ENCODE measurements around the gene MYO5B. TPM values are rescaled to one million over a fixed set of nuclear protein-coding genes. Genes with fewer than 3 reads are reported as not detected.

The MYO5B gene
- total and polyA plus RNA-seq, 9 of the 15 experiments (the other 6 are each of a cell fraction or from before 2014, with no cell fraction given), result 0.07 to 0.42 (median 0.28) TPM

DNA sequence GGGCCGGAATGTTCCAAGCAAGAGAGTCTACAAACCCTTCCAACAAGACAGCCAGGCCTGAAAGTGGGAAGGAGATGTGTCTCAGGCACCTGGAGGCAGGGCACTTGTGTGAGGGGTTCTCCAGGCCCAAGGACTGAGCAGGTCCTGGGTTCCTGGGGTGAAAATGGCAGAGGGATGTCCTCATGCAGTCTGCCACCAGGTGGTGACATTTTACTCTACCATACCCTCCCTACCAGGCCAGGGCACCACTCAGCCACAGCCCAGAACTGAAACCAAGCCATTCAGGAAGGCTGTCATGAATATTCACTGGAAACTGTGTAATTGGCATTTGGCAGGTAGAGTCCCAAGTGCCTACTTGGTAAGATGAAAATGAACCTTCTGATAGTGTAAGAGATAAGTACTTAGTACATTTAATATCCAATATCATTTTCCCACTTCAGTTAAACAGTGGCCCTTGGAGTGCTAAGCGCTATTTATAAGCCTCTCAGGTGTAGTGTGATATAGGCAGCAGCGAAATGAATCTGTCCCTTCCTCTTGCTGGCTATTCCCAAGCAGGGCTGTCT is 185.1 kb downstream of the MYO5B start:
- H2AFZ ChIP-seq (ENCODE audit: low read depth, low read length), result no peak overlapping the region
- H3K27me3 ChIP-seq (ENCODE audit: control insufficient read depth in 2 of 2, insufficient read depth in 2 of 2, low read length in 2 of 2), result 0 out of 5 replicates have a peak, but pooled peaks cover 0 to 6% of the 10 kb centered on the region in 2 experiments
- FAIRE-seq, result peak; percentile 48
- ChIA-PET POLR2A (no interaction called here), CTCF (ENCODE audit: low intra/inter-chr PET ratio) (no interaction called here)
- no peak overlapping the region for H3K27ac ChIP-seq (ENCODE audit: extremely low read depth, low read depth, low read length)
- no peaks in the 10 kb centered on the region for H3K9me1 ChIP-seq (ENCODE audit: control insufficient read depth, insufficient read depth, low read length)
- no peaks in the 10 kb centered on the region for H3K79me2 ChIP-seq (ENCODE audit: control insufficient read depth, insufficient read depth, low read length)
- no peaks in the 10 kb centered on the region for H3K4me1 ChIP-seq (replicated peaks in 1 of 2; ENCODE audit: control insufficient read depth in 2 of 2, insufficient read depth in 2 of 2, low read length in 2 of 2)
- in situ Hi-C loops (cut with MboI), result no loop called here
- no TSS peak for BruUV-seq (replicated peaks)
- H3K4me3 ChIP-seq, result no peak overlapping the region
- 0% methylated on average over 3 of the region's 3 CpGs for WGBS (ENCODE audit: insufficient coverage, low coverage, missing lambda C conversion rate)
- intact Hi-C loops (cut with micrococcal nuclease), result no loop called here
- H3K9ac ChIP-seq (ENCODE audit: insufficient read depth in 1 of 2, low read depth in 2 of 2, low read length in 2 of 2), result no peak overlapping the region
- no peak overlapping the region for H3K4me2 ChIP-seq (ENCODE audit: insufficient read depth, low read length)
- DNase-seq (ENCODE audit: extremely low read depth in 1 of 4, low spot score in 3 of 4), result peak; percentile 19 to 44 (median 34)
- H3K36me3 ChIP-seq (ENCODE audit: control insufficient read depth, insufficient read depth, low read length), result no peaks in the 10 kb centered on the region
- ATAC-seq, result peak; percentile 90
- no peaks in the 10 kb centered on the region for H4K20me1 ChIP-seq (replicated peaks; ENCODE audit: control insufficient read depth, insufficient read depth, low read length)
- no peaks in the 10 kb centered on the region for H3K9me3 ChIP-seq (replicated peaks; ENCODE audit: control insufficient read depth, insufficient read depth, low read depth, low read length)
- TF ChIP-seq RFX1 (IDR thresholded peaks at IDR 0.05) (no peak), RAD21 (CRISPR knock-in tag; conservative IDR thresholded peaks at IDR 0.05 in 1 of 2, IDR thresholded peaks at IDR 0.05 in 1 of 2) (peak; percentile 36 to 51; a peak in 3 of 4 replicates), SRF (CRISPR knock-in tag; IDR thresholded peaks at IDR 0.05) (no peak), ZFP1 (CRISPR knock-in tag; IDR thresholded peaks at IDR 0.05) (no peak), ZFP36 (IDR thresholded peaks at IDR 0.05; ENCODE audit: low read depth, low read length, partially characterized antibody) (no peak), CTCF (IDR thresholded peaks at IDR 0.05 in 2 of 3, conservative IDR thresholded peaks at IDR 0.05 in 1 of 3; ENCODE audit: insufficient read depth in 2 of 3, low read depth in 1 of 3, low read length in 3 of 3) (peak; percentile 49 to 59 (median 50); a peak in 5 of 6 replicates)
- TF ChIP-seq, protein P1, sequence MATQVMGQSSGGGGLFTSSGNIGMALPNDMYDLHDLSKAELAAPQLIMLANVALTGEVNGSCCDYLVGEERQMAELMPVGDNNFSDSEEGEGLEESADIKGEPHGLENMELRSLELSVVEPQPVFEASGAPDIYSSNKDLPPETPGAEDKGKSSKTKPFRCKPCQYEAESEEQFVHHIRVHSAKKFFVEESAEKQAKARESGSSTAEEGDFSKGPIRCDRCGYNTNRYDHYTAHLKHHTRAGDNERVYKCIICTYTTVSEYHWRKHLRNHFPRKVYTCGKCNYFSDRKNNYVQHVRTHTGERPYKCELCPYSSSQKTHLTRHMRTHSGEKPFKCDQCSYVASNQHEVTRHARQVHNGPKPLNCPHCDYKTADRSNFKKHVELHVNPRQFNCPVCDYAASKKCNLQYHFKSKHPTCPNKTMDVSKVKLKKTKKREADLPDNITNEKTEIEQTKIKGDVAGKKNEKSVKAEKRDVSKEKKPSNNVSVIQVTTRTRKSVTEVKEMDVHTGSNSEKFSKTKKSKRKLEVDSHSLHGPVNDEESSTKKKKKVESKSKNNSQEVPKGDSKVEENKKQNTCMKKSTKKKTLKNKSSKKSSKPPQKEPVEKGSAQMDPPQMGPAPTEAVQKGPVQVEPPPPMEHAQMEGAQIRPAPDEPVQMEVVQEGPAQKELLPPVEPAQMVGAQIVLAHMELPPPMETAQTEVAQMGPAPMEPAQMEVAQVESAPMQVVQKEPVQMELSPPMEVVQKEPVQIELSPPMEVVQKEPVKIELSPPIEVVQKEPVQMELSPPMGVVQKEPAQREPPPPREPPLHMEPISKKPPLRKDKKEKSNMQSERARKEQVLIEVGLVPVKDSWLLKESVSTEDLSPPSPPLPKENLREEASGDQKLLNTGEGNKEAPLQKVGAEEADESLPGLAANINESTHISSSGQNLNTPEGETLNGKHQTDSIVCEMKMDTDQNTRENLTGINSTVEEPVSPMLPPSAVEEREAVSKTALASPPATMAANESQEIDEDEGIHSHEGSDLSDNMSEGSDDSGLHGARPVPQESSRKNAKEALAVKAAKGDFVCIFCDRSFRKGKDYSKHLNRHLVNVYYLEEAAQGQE (IDR thresholded peaks at IDR 0.05; ENCODE audit: borderline replicate concordance), result peak; percentile 44; the same call in 1 of the 2 replicates
- TF ChIP-seq, protein P1 (CRISPR knock-in tag; IDR thresholded peaks at IDR 0.05; ENCODE audit: low read depth), result no peak
